SH-SY5Y (cell line): ENCODE data around the gene TRMT61B.

ENCODE experiments used
- GATA2 ChIP-seq: IDR thresholded peaks from 2 replicates; pipeline ENCODE4 v1.6.1; 2011; ENCODE audit warnings: mild to moderate bottlenecking, low read depth, low read length
- GATA3 ChIP-seq: IDR thresholded peaks from 2 replicates; pipeline ENCODE4 v1.6.1; 2011; ENCODE audit warnings: low read depth, mild to moderate bottlenecking, low read length, moderate library complexity

- TF ChIP-seq GATA3 (no peak), GATA2 (no peak)
Observed at GRCh38 chr2:28821295-28821958, 48.7 kb downstream of the TRMT61B start.
